Ishikawa (cell line): Measurements from ENCODE around the gene SIGLEC6.

Experiments used
- CEBPB ChIP-seq: IDR thresholded peaks from 2 replicates; pipeline ENCODE4 v1.6.1; 2012
- EP300 ChIP-seq: IDR thresholded peaks from 2 replicates; pipeline ENCODE4 v1.6.1; 2012; ENCODE audit warnings: borderline replicate concordance
- MAX ChIP-seq: IDR thresholded peaks from 2 replicates; pipeline ENCODE4 v1.6.1; 2012
- NFIC ChIP-seq: IDR thresholded peaks from 2 replicates; pipeline ENCODE4 v1.6.1; 2012
- RAD21 ChIP-seq: IDR thresholded peaks from 2 replicates; pipeline ENCODE4 v1.6.1; 2012; ENCODE audit warnings: low read depth
- TAF1 ChIP-seq: IDR thresholded peaks from 2 replicates; pipeline ENCODE4 v1.6.1; 2012; ENCODE audit warnings: low read depth, mild to moderate bottlenecking
- TCF12 ChIP-seq: IDR thresholded peaks from 2 replicates; pipeline ENCODE4 v1.6.1; 2012; ENCODE audit warnings: low read depth
- YY1 ChIP-seq: IDR thresholded peaks from 2 replicates; pipeline ENCODE4 v1.6.1; 2012; ENCODE audit warnings: low read depth

DNA sequence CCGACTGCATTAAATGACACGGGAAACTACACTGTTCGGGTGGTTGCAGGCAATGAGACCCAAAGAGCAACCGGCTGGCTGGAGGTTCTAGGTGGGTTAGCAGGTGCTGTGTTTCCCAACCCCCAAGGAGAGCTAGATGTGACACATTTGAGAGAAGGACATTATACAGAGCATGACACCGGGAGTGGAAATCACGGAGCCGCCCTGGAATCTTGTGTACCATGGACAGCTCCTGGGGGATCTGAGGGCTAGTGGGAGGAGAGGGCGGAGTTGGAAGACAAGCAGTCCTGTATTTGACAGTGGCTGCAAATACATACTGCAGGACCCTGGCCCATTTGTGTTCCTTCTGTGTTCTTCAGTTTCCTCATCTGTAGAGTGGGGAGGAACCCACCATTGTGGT is 50.9 kb downstream of the SIGLEC6 start:
- TF ChIP-seq RAD21: no peak
- TF ChIP-seq CEBPB: no peak
- TF ChIP-seq YY1: no peak
- TF ChIP-seq TCF12: no peak
- no peak for TF ChIP-seq NFIC
- no peak for TF ChIP-seq MAX
- TF ChIP-seq EP300: no peak
- TF ChIP-seq TAF1: no peak
